ENCODE results near the gene UBE2M.

- TF ChIP-seq MAZ (IDR thresholded peaks at IDR 0.05; ENCODE audit: borderline replicate concordance, low read depth, low read length) (no peak), TP53 (CRISPR knock-in tag; IDR thresholded peaks at IDR 0.05) (no peak), JUN (IDR thresholded peaks at IDR 0.05) (no peak; a peak in 1 of 5 replicates), BHLHE40 (IDR thresholded peaks at IDR 0.05; ENCODE audit: low read depth, low read length) (no peak), REST (IDR thresholded peaks at IDR 0.05) (no peak), RAD21 (conservative IDR thresholded peaks at IDR 0.05 in 1 of 2, IDR thresholded peaks at IDR 0.05 in 1 of 2) (no peak), CTCF (IDR thresholded peaks at IDR 0.05) (no peak), NPAS2 (CRISPR knock-in tag; IDR thresholded peaks at IDR 0.05; ENCODE audit: borderline replicate concordance) (no peak), POLR2AphosphoS2 (conservative IDR thresholded peaks at IDR 0.05; ENCODE audit: low read length) (no peak)
These were observed 4.0 kb upstream of the UBE2M start for GRCh38 chr19:58562122-58563033.
